GM23248 (cell line): ENCODE data around the gene COL18A1.

ENCODE experiments used
- EZH2 ChIP-seq: fragments of 200-600 bp; sonication (generic); IDR thresholded peaks from 2 replicates; pipeline ENCODE4 v1.6.1; 2018; ENCODE audit warnings: antibody characterized with exemption, mild to moderate bottlenecking; ENCODE audit not compliant: insufficient read depth, poor library complexity, severe bottlenecking
- EZH2phosphoT487 ChIP-seq: fragments of 200-600 bp; sonication (generic); IDR thresholded peaks from 2 replicates; pipeline ENCODE4 v1.6.1; 2018; ENCODE audit warnings: antibody characterized with exemption, moderate library complexity, mild to moderate bottlenecking, low read depth; ENCODE audit not compliant: insufficient read depth

DNA sequence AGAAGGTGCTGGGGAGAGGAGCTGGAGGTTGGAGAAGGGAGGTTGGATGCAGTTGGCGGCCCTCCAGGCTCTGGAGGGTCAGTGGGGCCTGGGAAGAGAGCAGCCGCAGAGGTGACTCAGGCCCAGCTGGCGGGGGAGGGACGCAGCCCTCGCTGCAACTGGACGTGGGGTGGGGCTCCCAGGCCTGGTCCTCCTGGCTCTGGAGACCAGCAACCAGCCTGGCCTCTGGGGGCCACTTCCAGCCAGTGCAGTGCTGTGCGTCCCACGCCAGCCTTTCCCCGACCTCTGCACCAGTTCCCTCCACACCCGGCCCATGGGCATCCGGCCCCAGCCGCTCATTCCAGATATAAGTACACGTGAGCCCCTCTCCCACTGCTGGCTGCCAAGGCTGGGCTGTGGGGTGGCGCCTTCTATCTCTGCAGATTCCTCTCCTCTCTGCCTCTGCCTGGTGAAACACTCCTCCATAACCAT lies 38.0 kb upstream of the COL18A1 start:
- TF ChIP-seq EZH2 (no peak), EZH2phosphoT487 (no peak)
